Motor neuron (in vitro differentiated cells): ENCODE results near the gene CST11. TPM values are rescaled to one million over a fixed set of nuclear protein-coding genes. Genes with fewer than 3 reads are reported as not detected.

Experiments
- ATAC-seq, 8 experiments: fragments of 200-7000 bp; cut with Tn5 transposase; replicated peaks in 6 of 8; 2 replicates each; pipeline ENCODE4 v1.8.0; 2021; ENCODE audit warnings: mild to moderate bottlenecking in 8 of 8, moderate library complexity in 8 of 8
- H3K27ac ChIP-seq, 2 donors: fragments of 250-450 bp; sonication (Bioruptor Pico); 2 replicates each; pipeline ENCODE4 v1.9.0; 2021; ENCODE audit warnings: antibody characterized with exemption in 2 of 2, mild to moderate bottlenecking in 2 of 2, moderate library complexity in 1 of 2
- H3K4me1 ChIP-seq, 2 donors: fragments of 250-450 bp; sonication (Bioruptor Pico); replicated peaks in 1 of 2; 2 replicates each; pipeline ENCODE4 v1.6.1; 2021; ENCODE audit warnings: antibody characterized with exemption in 2 of 2, mild to moderate bottlenecking in 2 of 2, moderate library complexity in 1 of 2
- H3K4me3 ChIP-seq, 5 donors: fragments of 250-450 bp; sonication (Bioruptor Pico); 2 replicates each; pipeline ENCODE4 v1.9.0; 2021; ENCODE audit warnings: antibody characterized with exemption in 5 of 5, mild to moderate bottlenecking in 5 of 5, moderate library complexity in 4 of 5
- whole genome bisulfite sequencing, 10 experiments: fragments of 450-650 bp; shearing (Covaris generic); methylation state at CpG; one replicate each; pipeline ENCODE4 v1.0.0; 2022; 5-methylcytosine and 5-hydroxymethylcytosine counted together
- in situ Hi-C, 9 experiments: fragments of 400-800 bp; cut with MboI; loops; one replicate each; pipeline ENCODE4 v1.15.0; 2021; ENCODE audit warnings: low sequenced_read_pairs in 9 of 9, low pct_unique_long_range_greater_than_20kb in 2 of 9; ENCODE audit not compliant: unreplicated experiment in 9 of 9
- total RNA-seq, 8 experiments: library from RNA; unstranded; fragments of 300-600 nt; gene quantifications; 2 replicates each; pipeline versions ENCODE4 v1.2.3 to v1.2.4, GENCODE V29; 2022

Gene CST11
- total RNA-seq, 8 experiments from 2014 or later = not detected

GRCh38 chr20:23449421-23449820 is 3.3 kb downstream of the CST11 start:
- no peak overlapping the region for H3K4me3 ChIP-seq
- H3K27ac ChIP-seq = no peak overlapping the region
- ATAC-seq = peak in 1 of 8 experiments; percentile 34
- 40 to 83% (median 53%) methylated on average over 1 to 2 of the region's 3 CpGs; no CpG with 5 or more reads in 7 of the 10 experiments for WGBS, 10 experiments
- H3K4me1 ChIP-seq = no peaks in the 10 kb centered on the region
- in situ Hi-C loops = loop anchor here in 4 of 9 experiments (10.0 to 25.0 kb wide), 2 partner anchors 155 to 163 kb away; partner anchors contain the start of gene CST9 (in 4 of the 4)

- H3K4me1 ChIP-seq = no peaks in the 10 kb centered on the region
- no peak for ATAC-seq
- no peak overlapping the region for H3K4me3 ChIP-seq
- in situ Hi-C loops = loop anchor here in 4 of 9 experiments (10.0 to 25.0 kb wide), 2 partner anchors 157 to 164 kb away; partner anchors contain the start of gene CST9 (in 4 of the 4)
- 37 to 100% (median 93%) methylated on average over 1 to 5 of the region's 5 CpGs; no CpG with 5 or more reads in 2 of the 10 experiments for WGBS, 10 experiments
- no peak overlapping the region for H3K27ac ChIP-seq
Observed at GRCh38 chr20:23448167-23448566, 4.5 kb downstream of the CST11 start.

- WGBS, 10 experiments = 0 to 79% (median 65%) methylated on average over 1 to 8 of the region's 8 CpGs; no CpG with 5 or more reads in 3 of the 10 experiments
- ATAC-seq = peak in 7 of 8 experiments; percentile 27 to 82 (median 63)
Observed at GRCh38 chr20:23446505-23446904, 6.2 kb downstream of the CST11 start.

GRCh38 chr20:23445596-23446217 is 7.0 kb downstream of the CST11 start:
- WGBS, 10 experiments = 33 to 100% (median 91%) methylated on average over 1 to 5 of the region's 7 CpGs; no CpG with 5 or more reads in 1 of the 10 experiments
- Histone ChIP-seq H3K4me3 (no peak overlapping the region), H3K4me1 (no peaks in the 10 kb centered on the region), H3K27ac (no peak overlapping the region)
- ATAC-seq = peak in 2 of 8 experiments; percentile 54 to 60
- in situ Hi-C loops = loop anchor here in 4 of 9 experiments (10.0 to 25.0 kb wide), 2 partner anchors 159 to 167 kb away; partner anchors contain the start of gene CST9 (in 4 of the 4)

More at GRCh38 chr20:23446505-23446904, 6.2 kb downstream of the CST11 start:
- in situ Hi-C loops = loop anchor here in 4 of 9 experiments (10.0 to 25.0 kb wide), 2 partner anchors 158 to 166 kb away; partner anchors contain the start of gene CST9 (in 4 of the 4)
- H3K27ac ChIP-seq = no peak overlapping the region
- no peaks in the 10 kb centered on the region for H3K4me1 ChIP-seq
- H3K4me3 ChIP-seq = no peak overlapping the region

- no peak overlapping the region for H3K27ac ChIP-seq
- no peak overlapping the region for H3K4me3 ChIP-seq
- 65 to 100% (median 95%) methylated on average over 1 to 4 of the region's 4 CpGs; no CpG with 5 or more reads in 2 of the 10 experiments for WGBS, 10 experiments
- H3K4me1 ChIP-seq = no peaks in the 10 kb centered on the region
- in situ Hi-C loops = loop anchor here in 4 of 9 experiments (10.0 to 25.0 kb wide), 2 partner anchors 160 to 167 kb away; partner anchors contain the start of gene CST9 (in 4 of the 4)
- ATAC-seq = no peak
Observed at GRCh38 chr20:23444859-23445258, 7.8 kb downstream of the CST11 start.

GRCh38 chr20:23442436-23442835 is 10.2 kb downstream of the CST11 start:
- WGBS, 10 experiments = 0 to 100% (median 76%) methylated on average over 1 to 4 of the region's 5 CpGs; no CpG with 5 or more reads in 3 of the 10 experiments
- no peak overlapping the region for H3K4me3 ChIP-seq
- no peak overlapping the region for H3K27ac ChIP-seq
- in situ Hi-C loops = loop anchor here in 4 of 9 experiments (10.0 to 25.0 kb wide), 2 partner anchors 162 to 170 kb away; partner anchors contain the start of gene CST9 (in 4 of the 4)
- ATAC-seq = peak in 1 of 8 experiments; percentile 53
- no peaks in the 10 kb centered on the region for H3K4me1 ChIP-seq

GRCh38 chr20:23441850-23442313 is 10.8 kb downstream of the CST11 start:
- H3K4me3 ChIP-seq = no peak overlapping the region
- H3K27ac ChIP-seq = no peak overlapping the region
- peak; percentile 86 to 97 (median 96) for ATAC-seq
- in situ Hi-C loops = loop anchor here in 4 of 9 experiments (10.0 to 25.0 kb wide), 2 partner anchors 163 to 170 kb away; partner anchors contain the start of gene CST9 (in 4 of the 4)
- 0 to 4% (median 3%) methylated on average over 2 to 6 of the region's 8 CpGs; no CpG with 5 or more reads in 6 of the 10 experiments for whole genome bisulfite sequencing, 10 experiments
- no peaks in the 10 kb centered on the region for H3K4me1 ChIP-seq

- no peak overlapping the region for H3K4me3 ChIP-seq
- in situ Hi-C loops = loop anchor here in 4 of 9 experiments (10.0 to 25.0 kb wide), 2 partner anchors 165 to 172 kb away; partner anchors contain the start of gene CST9 (in 4 of the 4)
- H3K27ac ChIP-seq = no peak overlapping the region
- 80 to 100% (median 82%) methylated on average over 1 to 2 of the region's 2 CpGs; no CpG with 5 or more reads in 5 of the 10 experiments for WGBS, 10 experiments
- H3K4me1 ChIP-seq = no peaks in the 10 kb centered on the region
- ATAC-seq = no peak
Observed at GRCh38 chr20:23440004-23440403, 12.7 kb downstream of the CST11 start.

GRCh38 chr20:23438661-23439060 is 14.0 kb downstream of the CST11 start:
- in situ Hi-C loops = loop anchor here in 1 of 9 experiments (25.0 kb wide), 1 partner anchor 174 kb away; the partner anchor contains the start of gene CST9
- Histone ChIP-seq H3K27ac (no peak overlapping the region), H3K4me1 (no peaks in the 10 kb centered on the region), H3K4me3 (no peak overlapping the region)
- ATAC-seq = no peak
- WGBS, 10 experiments = 55 to 100% (median 80%) methylated on average over 1 to 5 of the region's 5 CpGs

- H3K4me1 ChIP-seq = no peaks in the 10 kb centered on the region
- ATAC-seq = no peak
- no peak overlapping the region for H3K4me3 ChIP-seq
- no peak overlapping the region for H3K27ac ChIP-seq
- in situ Hi-C loops = loop anchor here in 1 of 9 experiments (25.0 kb wide), 1 partner anchor 175 kb away; the partner anchor contains the start of gene CST9
- 31 to 100% (median 79%) methylated on average over 1 to 6 of the region's 9 CpGs for WGBS, 10 experiments
Observed at GRCh38 chr20:23437126-23437899, 15.4 kb downstream of the CST11 start.

- Histone ChIP-seq H3K27ac (no peak overlapping the region), H3K4me1 (no peaks in the 10 kb centered on the region), H3K4me3 (no peak overlapping the region)
- in situ Hi-C loops = loop anchor here in 1 of 9 experiments (25.0 kb wide), 1 partner anchor 176 kb away; the partner anchor contains the start of gene CST9
- 0 to 94% (median 43%) methylated on average over 1 to 2 of the region's 3 CpGs; no CpG with 5 or more reads in 5 of the 10 experiments for WGBS, 10 experiments
- ATAC-seq = peak in 2 of 8 experiments; percentile 27 to 32
Observed at GRCh38 chr20:23436681-23437080, 16.0 kb downstream of the CST11 start.
